CD4-positive, alpha-beta T cell treated with Interleukin-10 for 1 hour (primary cell): ENCODE measurements around the gene TTI1.

Source experiments
- DNase-seq: peaks from one replicate; pipeline ENCODE4 v3.0.0-alpha.2; 2020

TTI1 gene

GRCh38 chr20:37958856-37959520 is 74.3 kb downstream of the TTI1 start:
- no peak for DNase-seq

- no peak for DNase-seq
These were observed 77.1 kb downstream of the TTI1 start for GRCh38 chr20:37956107-37956585.

DNA sequence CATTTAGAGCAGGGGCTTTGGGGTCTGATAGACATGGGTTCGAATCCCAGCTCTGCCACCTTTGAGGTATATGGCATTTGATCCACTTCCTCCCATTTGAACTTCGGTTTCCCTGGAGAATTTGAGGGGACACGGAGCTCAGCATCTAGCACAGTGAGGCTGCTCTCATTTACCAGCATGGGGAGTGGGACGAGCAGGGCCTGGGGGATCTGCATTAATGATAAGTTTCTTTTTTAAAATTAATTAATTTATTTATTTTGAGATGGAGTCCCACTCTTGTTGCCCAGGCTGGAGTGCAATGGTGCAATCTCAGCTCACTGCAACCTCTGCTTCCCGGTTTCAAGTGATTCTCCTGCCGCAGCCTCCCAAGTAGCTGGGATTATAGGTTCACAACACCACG is 77.7 kb downstream of the TTI1 start:
- DNase-seq: no peak

- DNase-seq: no peak
These were observed 78.6 kb downstream of the TTI1 start for GRCh38 chr20:37954626-37955025.

GRCh38 chr20:37954190-37954589 is 79.1 kb downstream of the TTI1 start:
- no peak for DNase-seq

DNA sequence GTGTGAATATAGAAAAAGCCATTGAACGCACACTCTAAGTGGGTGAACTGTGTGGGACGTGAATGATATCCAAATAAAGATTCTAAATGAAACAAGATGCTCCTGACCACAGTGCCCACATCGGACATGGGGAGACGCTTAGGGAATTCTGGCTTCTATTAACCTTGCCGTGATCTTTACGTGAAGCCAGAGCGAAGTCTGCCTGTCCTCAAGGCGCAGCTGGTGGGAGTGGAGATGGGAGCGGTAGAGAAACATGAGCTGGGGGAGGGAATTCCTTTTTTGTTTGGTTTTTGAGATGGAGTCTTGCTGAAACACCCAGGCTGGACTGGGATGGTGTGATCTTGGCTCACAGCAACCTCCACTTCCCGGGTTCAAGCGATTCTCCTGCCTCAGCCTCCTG is 84.3 kb downstream of the TTI1 start:
- DNase-seq: no peak

GRCh38 chr20:37947943-37948342 is 85.3 kb downstream of the TTI1 start:
- DNase-seq: no peak

- DNase-seq: no peak
These were observed 86.3 kb downstream of the TTI1 start for GRCh38 chr20:37946946-37947345.

DNA sequence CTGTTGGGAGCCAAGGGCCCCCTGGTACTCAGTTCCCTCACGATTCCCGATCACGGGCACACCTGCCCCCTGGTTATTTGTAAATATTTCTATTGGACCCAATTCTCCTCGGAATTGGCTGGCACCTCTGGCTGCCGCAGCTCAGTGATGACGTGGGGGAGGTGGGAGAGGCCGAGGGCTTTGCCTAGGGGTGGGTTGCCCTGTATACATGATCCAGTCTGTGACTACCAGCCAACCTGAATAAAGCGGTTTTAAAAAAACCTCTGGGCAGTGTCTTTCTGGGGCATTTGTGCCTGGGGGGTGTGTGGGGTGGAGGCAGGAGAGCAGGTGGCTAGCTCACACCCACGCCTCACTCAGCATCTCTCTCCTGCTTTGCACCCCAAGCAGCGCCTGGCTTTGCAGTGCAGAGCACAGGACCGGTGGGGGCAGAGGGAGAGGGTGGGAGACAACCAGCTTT is 88.1 kb downstream of the TTI1 start:
- DNase-seq: no peak

DNA sequence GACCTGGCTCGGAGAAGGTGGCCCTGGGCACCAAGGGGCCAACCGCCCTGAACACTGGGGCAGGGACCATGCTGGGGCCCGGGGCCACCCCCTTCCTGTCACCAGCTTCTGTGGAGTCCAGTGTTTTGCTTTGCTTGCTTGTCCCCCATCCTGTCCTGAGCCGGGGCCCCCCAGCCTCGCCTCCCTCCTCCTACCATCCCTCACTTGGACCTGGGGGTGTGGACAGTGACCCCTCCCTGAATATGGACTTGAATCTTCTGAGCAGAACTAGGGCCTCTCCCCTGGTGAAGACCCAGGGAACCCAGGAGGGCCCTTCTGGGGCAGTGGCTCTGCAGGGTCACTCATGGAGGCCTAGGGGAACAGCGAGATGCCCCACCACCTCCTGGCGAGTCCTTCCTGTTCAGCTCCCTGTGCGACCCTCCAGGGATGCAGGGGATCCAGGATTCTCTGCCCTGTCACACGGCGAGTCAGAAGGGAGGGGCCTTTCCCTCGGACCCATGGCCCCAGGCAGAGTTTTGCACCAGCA is 88.7 kb downstream of the TTI1 start:
- no peak for DNase-seq

DNA sequence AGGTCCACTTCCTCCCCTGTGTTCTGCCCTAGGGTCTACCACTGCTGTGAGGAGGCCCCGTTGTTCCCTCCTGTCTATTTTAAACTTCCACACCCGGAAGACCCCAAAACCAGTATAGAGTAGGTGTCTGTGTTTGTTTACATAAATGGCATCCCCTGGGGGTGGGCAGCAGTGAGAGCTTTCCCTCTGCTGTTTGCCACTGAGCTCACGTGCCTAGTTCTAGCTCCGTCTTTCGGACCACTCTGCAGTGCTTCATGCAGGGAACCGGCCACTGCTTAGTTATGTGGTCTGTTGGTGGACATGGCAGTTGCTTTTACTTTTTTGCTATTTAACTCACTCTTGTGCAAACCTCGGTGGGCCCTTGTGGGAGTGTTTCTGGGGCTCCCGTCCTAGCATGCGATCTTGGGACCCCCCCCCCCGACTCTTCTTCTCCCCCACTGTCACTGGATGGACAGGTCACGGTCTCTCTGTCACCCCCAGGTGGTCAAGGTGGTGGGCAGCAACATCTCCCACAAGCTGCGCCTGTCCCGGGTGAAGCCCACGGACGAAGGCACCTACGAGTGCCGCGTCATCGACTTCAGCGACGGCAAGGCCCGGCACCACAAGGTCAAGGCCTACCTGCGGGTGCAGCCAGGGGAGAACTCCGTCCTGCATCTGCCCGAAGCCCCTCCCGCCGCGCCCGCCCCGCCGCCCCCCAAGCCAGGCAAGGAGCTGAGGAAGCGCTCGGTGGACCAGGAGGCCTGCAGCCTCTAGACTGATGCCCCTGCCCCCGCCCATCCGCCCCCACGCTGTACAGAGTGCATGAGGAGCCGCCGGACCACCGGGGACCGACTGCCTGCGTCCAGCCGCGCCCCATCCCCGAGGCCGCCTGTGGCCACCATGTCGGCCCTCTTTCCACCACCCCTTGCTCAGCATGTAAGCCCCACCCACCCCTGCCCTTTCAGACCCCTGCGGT is 89.5 kb downstream of the TTI1 start:
- no peak for DNase-seq

DNA sequence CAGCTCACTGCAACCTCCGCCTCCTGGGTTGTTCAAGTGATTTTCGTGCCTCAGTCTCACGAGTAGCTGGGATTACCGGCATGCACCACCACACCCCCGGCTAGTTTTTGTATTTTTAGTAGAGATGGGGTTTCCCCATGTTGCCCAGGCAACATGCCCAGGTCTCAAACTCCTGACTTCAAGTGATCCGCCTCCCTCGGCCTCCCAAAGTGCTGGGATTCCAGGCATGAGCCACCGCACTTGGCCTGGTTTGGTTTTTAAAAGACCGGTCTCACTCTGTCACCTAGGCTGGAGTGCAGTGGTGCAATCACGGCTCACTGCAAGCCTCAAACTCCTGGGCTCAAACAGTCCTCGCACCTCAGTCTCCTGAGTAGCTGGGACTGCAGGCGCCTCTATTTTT is 90.2 kb downstream of the TTI1 start:
- DNase-seq: no peak

DNA sequence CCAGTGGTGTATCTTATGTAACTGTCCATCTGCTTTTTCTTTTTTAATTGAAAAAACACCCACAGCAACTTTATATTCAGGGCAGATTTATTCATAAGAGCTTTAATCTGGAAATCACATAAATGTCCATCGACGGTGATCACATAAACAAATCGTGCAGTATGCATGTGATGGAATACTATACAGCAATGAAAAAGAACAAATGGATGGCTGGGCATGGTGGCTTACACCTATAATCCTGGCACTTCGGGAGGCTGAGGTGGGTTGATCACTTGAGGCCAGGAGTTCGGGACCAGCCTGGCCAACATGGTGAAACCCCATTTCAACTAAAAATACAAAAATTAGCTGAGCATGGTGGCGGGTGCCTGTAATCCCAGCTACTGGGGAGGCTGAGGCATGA is 91.3 kb downstream of the TTI1 start:
- no peak for DNase-seq

DNA sequence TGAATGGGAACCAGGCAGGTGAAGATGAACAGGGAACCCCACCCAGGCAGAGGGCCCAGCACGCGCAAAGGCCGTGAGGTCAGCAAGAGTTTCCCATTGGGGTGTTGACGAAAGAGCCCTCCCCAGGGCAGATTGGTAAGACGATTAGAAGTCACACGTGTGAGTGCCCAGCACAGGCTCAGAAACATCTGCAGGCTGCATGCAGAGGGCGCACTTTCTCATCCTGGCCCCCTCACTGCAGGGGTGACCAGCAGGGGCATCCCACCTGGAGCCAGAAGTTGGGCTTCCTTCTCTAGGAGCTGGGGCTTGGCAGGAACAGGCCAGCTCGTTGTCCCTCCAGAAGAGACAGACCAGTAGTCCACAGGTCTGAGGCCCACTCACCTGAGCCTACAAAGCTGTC is 91.9 kb downstream of the TTI1 start:
- no peak for DNase-seq

GRCh38 chr20:37940858-37941257 is 92.4 kb downstream of the TTI1 start:
- DNase-seq: no peak

DNA sequence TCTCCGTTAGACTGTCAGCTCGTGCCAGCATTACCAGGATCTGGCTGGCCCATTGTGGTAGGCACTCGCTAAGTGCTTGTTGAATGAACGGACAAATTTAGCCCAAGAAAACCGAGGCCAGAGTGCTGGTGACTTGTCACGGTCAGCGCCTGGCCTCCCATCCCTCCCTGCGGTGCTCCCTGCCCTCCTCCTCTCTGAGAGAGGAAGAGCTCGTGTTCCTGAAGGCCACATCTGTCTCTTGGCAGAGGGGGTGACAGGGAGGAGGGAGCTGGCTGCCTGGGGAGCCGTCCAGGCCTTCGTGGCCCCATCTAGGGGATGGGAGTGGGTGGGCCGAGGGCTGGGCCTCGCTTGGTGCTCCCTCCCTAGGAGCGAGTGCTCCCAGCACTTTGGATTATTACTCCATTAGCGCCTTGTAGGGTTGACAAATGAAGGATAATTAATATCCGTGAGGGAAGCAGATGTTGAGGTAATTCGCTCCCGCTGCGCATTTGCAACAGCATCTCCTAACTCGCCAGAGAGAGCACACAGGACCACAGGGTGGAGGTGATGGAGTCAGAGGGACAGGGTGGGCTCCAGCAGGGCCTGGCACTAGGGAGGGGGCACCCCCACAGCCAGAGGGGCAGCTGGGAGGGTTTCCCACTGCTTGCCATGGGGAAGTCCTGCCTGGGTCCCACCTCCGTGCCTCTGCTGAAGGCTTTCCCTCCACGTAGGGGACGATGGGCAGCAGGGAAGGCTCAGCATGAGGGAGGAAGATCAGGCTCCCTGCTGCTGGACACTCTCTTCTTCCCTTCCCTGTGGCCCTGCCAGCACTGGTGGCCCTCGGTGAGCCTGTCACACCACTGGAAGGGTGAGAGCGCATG is 93.3 kb downstream of the TTI1 start:
- no peak for DNase-seq

DNA sequence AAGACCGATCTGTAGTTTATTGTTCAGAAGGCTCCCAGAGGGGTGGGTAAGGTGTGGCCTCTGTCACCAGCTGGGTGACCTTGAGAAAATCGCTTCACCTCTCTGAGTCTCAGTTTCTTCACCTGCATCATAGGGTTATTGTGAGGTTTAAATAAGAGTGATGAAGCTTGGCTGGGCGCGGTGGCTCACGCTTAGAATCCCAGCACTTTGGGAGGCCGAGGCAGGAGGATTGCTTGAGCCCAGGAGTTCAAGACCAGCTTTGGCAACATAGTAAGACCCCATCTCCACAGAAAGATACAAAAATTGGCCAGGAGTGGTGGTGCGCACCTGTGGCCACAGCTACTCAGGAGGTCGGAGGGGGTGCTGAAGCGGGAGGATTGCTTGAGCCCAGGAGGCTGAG is 94.3 kb downstream of the TTI1 start:
- no peak for DNase-seq

- DNase-seq: no peak
These were observed 95.0 kb downstream of the TTI1 start for GRCh38 chr20:37938181-37938750.

DNA sequence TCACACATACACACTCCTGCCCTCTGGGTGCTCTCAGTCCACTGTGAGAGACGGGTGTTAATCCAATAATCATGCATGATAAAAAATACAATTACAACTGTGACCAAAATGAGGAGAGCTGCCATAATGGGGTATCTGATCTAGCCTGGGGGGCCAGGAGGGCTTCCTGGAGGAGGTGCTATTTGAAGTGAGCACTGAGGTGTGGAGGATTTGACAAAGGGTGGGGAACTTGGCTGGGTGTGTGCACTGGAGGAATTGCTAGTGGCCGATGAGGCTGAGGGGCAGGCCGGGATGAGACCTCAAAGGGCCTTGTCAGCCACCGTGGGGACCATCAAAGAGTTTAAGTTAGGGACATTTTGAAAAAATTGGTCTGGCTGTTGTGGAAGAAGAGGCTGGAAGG is 95.6 kb downstream of the TTI1 start:
- DNase-seq: no peak

GRCh38 chr20:37936451-37936850 is 96.8 kb downstream of the TTI1 start:
- DNase-seq: no peak

DNA sequence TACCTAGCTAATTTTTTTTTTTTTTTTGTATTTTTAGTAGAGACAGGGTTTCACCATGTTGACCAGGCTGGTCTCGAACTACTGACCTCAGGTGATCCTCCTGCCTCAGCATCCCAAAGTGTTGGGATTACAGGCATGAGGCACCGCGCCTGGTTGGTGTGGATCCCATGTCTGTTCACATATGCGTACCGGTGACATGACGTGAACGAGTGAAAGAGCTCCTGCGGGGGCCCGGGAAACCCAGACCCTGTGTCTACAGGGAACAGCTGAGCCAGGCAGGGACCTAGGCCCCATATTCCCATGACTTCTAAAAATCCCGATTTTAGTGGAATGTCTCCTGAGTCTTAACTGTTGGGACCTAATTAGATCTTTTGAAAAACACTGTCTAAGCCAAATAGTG is 97.2 kb downstream of the TTI1 start:
- no peak for DNase-seq

GRCh38 chr20:37935435-37935834 is 97.8 kb downstream of the TTI1 start:
- DNase-seq: no peak
